GM23248 (cell line): Measurements from ENCODE around the gene CDK4.

Source experiments
- EZH2 ChIP-seq: fragments of 200-600 bp; sonication (generic); IDR thresholded peaks from 2 replicates; pipeline ENCODE4 v1.6.1; 2018; ENCODE audit warnings: antibody characterized with exemption, mild to moderate bottlenecking; ENCODE audit not compliant: insufficient read depth, poor library complexity, severe bottlenecking
- EZH2phosphoT487 ChIP-seq: fragments of 200-600 bp; sonication (generic); IDR thresholded peaks from 2 replicates; pipeline ENCODE4 v1.6.1; 2018; ENCODE audit warnings: antibody characterized with exemption, moderate library complexity, mild to moderate bottlenecking, low read depth; ENCODE audit not compliant: insufficient read depth

GRCh38 chr12:57763881-57764661, 12.0 kb upstream of the CDK4 start:
- TF ChIP-seq EZH2: no peak
- no peak for TF ChIP-seq EZH2phosphoT487
